GM19324 (cell line): ENCODE measurements around the gene SLC25A24.
"Not testable (repeated sequence)": the region's sequence is repeated elsewhere in the genome, so short reads cannot be mapped to it uniquely, and the experiment has no call there.

Source experiments
- ATAC-seq: cut with Tn5 transposase; IDR thresholded peaks from one replicate; pipeline ENCODE4 v1.9.1; 2021; ENCODE audit warnings: mild to moderate bottlenecking, moderate library complexity; ENCODE audit not compliant: unreplicated experiment, low FRiP score

The SLC25A24 gene

DNA sequence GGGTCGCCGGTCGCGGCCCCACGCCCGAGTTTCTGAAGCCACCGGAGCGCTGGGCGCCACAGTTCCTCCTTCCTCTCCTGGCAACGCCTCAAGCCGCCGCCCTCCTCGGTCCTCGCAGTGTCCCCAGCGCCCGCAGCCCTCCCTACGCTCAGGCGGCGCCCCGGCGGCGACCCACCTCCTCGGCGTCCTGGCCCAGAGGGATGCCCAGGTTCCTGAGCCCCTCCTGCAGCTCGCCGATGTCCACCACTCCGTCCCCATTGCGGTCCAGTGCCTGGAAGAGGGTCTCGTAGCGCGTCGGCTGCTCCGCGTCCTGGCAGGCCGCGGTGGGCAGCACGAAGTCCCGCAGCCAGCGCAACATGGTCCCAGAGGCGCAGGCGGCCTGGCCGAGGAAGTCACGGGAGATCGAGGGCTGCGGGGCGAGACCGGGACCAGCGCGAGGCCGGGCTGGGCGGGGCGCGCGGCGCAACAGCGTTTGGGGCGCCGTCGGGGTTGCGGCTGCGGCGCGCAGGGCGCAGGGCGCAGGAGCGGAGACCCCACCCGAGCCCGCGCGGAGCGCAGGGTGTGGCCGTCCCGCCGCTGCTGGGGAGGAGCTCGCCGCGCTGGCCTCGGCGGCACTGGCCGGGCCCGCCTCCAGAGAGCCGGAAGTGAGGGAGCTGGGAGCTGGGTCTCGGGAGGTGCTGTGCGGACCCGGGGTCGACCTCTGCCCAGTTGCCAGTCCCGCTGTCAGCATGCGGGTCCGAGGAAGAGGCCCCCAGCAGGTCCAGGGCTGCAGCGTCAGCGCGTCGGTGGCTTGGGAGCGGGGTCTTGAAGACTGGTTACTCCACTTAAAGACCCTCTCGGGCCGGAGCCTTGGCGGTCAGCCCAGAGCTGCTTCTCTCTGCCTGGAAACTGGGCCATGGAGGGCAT, at the start of gene SLC25A24:
Gene SLC25A24, minus strand, starts transcription at position 563 of the 906 bp plus-strand sequence. Its CDS starts 205 bp downstream, at position 358.
- ATAC-seq: peak; percentile 76

DNA sequence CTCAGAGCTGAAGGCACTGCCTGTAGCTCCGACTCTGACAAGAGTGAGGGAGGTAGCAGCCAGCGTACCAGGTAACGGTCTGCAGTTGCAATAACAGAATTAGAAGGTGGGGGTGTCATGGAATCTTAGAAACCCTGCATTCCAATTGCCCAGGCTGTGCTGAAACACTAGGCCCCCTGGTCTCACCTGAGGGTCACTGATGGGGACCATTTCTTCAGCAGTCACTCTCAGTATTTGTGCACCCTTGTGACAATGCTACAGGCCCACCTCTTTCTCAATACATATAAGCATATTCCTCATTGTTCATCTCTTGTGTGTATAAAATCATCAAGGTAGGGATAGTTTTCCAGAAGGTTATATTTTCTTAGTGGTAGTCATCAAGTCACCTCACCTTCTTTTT, 43.8 kb upstream of the SLC25A24 start, which contains the start of gene NBPF4:
Gene NBPF4, minus strand, starts transcription at position 101 of the 400 bp plus-strand sequence. CDS start 315 bp downstream, outside the sequence.
- ATAC-seq: not testable (repeated sequence)

DNA sequence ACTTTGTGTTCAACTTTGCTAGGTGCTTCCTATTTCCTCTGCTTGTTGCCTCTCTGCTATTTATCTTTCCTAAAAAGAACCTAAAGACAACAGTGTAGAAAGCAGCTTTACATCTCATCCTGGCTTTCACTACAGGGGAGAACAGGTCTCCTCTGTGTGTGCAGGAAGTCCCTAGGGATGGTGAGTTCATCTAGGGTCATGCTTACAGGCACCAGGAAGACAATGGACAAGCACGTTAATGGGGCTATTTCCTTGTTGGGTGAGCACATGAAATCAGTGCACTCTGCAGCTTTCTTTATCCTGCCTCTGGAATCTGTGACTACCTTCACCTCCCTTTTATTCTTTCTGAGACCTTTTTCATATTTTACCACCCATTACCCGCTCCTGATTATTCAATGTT, 39.3 kb upstream of the SLC25A24 start:
- ATAC-seq: not testable (repeated sequence)

DNA sequence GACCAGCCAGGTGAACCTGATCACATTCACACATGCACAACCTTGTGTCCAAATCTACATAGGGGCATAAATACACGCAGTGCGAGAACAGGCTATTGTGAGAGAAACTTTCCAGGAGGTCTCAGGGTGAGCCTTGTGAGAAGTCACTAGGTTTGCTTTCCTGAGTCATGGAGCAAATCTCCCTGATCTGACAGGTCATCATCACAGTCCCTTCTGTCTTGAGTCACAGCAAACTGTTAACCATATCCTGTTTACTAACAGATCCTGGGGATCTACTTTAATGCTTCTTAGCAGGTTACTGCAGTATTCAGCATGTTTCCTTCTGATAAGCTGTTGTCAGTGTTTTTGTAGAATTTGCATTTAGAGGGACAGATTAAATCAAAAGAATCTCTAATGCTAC, 35.2 kb upstream of the SLC25A24 start:
- not testable (repeated sequence) for ATAC-seq

DNA sequence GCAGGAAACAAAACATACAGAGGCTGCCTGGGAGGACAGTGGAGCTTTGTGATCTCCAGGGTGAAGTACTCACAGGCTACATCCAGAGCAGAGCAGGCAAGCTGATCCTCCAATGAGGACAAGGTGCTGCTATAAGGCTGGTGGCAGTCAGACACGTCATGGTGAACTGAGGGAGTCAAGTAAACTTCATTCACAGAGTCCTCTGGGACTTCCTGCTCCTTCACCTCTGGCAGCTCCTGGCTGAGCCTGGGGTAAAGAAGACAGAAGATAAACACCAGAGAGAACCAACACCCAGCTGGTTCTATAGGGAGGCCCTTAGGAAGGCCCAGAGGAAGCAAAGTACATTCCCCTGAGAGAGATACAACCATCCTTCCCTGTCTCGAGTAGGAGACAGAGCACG, 32.0 kb upstream of the SLC25A24 start:
- not testable (repeated sequence) for ATAC-seq

DNA sequence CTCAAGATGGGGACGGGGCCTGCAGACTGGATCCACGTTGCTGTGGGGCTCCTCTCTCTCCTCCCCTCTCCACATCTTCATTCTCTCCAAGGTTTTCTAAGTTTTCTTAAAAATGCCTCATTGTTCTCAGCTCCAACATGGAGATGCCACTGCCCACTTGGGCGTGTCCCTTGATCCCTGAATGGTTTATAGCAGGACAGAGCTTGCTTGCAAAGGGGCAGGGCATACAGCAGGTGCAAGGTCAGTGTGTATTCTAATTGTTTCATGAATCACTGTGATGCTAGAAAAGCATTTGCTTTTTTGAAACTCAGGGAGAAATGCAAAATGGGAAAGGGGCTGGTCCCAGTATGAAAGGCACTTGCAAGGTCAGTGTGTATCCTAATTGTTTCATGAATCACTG, 29.8 kb upstream of the SLC25A24 start:
- not testable (repeated sequence) for ATAC-seq

DNA sequence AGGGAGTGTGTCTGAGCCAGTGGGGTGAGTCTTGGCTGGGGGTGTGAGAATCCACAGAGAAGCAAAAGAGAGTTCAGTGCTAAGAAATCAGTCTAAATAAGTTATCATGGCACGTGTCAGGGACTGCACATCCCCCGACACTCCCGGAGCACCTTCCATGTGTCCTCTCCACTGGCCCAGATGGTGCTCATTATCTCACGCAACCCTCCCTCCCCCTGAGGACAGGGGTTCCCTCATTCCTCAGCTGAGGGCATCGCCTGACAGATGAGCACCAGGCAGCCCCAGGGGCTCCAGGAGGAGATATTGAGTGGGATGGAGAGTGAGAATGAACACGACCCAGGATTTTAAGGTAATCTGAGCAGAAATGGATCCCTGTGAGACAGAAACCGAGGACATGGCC, 27.6 kb upstream of the SLC25A24 start:
- not testable (repeated sequence) for ATAC-seq

DNA sequence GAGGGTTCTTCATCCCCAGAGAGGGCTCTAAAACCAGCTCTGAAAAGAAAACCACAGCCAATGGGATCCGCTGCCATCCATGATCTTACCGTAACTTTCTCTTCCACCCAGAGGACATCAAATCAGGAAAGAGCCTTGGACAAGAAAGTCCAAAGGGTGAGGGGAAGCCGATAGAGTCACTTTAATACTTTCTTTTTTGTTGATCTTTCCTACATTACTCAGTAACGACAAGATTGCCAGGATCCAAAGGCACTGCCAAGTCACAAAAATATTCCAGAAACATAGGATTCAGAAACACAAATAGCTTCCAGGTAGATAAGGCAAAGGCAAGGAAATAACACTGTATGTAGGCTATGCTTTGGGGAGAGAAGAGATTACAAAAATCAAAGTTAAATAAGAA, 26.7 kb upstream of the SLC25A24 start:
- not testable (repeated sequence) for ATAC-seq

DNA sequence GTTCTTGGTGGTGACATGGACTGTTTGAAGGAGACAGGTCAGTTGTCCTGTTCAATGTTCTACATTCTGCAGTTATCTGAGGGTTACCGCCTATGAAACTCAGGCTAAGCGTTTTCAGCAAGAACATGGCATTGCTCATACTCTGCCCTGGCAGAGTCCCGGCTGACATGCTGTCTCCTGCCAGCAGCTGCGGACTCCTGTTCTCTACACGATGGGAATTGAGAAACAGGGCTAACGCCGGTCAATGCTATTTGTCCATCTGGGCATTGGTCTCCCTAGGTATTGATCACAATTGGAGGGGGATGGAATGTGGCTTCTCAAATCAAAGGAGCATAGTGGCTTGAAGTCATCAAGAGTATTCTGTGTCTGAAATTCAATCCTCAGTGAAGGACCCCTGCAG, 23.1 kb upstream of the SLC25A24 start:
- not testable (repeated sequence) for ATAC-seq

DNA sequence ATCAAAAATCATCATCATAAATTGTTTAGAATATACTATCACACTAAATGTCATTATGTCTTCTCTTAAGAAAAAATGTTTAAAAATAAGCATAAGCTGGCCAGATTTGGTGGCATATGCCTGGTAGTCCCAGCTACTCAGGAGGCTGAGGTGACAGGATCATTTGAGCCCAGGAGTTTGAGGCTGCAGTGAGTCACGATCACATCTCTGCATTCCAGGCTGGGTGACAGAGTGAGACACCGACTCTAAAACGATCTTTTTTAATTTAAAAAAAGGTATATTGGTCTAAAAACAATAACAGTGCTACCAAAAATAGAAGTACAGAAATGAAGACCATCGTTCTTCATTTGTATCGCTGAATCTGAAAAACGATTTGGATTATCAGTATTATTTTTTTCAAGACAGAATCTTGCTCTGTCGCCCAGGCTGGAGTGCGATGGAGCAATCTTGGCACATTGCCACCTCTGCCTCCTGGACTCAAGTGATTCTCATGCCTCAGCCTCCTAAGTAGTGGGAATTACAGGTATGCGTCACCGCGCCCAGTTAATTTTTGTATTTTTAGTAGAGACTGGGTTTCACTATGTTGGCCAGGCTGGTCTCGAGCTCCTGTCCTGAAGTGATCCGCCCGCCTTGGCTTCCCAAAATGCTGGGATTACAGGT, 17.5 kb upstream of the SLC25A24 start:
- ATAC-seq: not testable (repeated sequence)

DNA sequence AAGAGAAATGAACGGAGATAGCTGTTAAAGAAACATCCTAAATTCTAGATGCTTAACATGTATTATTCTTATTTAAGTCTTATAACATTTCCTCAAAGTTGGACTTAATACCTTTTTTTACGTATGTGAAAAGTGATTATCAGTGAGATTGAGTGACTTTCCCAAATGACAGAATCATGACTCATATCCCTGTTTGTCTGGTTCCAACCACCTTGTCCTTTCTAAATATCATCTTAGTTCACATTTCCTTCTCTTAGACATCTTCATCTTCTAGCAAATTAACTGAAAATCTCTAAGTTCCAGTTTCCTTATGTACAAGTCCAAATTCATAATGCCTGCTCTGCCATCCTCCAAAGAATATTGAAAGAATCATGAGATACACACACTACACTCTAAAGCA, 16.9 kb upstream of the SLC25A24 start:
- not testable (repeated sequence) for ATAC-seq

DNA sequence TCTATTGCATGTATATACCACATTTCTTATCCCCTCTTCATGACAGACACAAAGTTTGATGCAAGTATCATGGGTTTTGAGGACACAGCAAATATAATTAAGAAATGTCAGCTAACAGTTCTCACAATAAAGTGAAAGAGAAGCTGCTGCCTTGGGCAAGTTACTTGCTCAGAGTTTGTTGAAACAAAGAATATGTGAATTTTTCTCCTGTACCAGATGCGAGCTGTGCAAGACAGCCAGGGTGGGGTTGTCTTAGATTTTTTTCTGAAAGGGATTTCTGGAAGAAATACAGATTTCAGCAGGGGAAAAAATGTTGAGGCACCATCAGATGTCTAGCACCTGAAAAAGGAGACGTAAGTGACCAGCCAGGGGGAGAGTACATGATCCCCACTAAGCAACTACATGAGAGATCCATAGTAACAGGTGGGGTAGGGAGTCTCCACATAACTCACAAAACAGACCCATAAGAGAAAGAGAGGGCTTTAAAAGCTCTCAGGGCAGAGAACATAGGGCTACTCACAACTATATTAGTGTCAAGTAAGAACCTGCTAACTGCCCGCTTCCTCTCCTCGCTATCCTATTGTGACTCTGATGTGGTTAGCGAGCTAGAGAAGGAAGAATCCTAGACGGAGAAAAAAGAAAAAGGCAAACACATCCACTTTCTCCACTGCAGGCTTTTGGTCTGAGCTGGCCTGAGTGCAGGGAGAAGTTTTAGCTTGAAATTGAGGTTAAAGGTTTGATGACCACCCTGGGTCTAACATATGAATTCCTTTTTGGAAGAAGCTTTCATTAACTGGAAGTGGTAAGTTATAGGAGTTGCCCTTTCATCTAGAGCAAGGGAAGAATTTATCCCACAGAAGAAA, 16.1 kb upstream of the SLC25A24 start:
- not testable (repeated sequence) for ATAC-seq

DNA sequence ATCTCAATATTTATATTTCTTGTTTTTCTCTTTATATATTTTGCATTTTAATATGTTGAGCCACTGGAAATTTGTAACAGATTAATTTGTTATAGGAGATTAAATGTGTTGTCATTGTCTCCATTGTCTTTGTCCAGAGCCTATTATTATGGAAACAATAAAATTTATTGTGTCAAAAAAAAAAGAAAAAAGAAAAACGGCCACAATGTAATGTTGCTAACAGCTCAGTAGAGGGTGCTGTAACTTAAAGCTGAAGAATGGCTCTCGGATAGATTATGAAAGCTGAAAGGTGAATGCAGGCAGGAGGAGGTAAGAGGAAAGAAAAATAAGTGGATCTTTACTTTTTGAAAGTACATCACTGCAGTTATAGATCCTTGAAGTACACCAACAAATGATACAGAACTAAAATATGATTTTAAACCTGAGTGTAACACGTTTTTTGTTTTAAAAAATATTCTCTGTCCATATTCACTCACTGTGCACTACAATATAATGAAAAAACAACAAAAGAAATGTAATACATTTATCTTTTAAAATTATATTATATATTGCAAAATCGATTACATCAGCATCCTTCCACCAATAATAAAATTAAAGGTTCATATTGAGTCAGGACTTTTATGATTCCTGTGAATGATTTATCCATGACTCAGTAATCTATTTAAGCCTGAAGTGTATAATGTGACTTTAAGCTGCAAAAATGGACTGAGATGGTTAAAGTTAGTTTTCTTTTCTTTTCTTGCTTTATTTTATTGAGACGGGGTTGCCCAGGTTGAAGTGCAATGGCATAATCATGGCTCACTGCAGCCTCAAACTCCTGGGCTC, 14.7 kb upstream of the SLC25A24 start:
- ATAC-seq: peak; percentile 48

DNA sequence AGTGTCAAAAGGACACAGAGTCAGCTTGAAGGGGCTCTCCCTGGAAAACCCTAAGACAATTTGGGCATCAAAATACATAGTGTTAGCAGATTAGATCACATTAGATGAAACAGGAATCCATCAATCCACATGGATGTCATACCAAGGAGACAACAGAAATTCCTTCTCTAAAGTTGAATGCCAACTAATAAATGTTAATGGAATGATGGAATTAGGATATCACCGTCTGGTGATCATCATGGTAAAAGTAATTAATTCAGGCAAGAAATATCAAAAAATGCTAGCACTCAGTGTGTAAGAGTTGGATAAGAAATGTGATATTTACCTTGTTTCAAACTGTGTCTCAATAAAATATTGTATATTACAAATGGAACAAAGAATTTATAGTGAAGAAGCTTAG, 10.9 kb upstream of the SLC25A24 start:
- no peak for ATAC-seq

DNA sequence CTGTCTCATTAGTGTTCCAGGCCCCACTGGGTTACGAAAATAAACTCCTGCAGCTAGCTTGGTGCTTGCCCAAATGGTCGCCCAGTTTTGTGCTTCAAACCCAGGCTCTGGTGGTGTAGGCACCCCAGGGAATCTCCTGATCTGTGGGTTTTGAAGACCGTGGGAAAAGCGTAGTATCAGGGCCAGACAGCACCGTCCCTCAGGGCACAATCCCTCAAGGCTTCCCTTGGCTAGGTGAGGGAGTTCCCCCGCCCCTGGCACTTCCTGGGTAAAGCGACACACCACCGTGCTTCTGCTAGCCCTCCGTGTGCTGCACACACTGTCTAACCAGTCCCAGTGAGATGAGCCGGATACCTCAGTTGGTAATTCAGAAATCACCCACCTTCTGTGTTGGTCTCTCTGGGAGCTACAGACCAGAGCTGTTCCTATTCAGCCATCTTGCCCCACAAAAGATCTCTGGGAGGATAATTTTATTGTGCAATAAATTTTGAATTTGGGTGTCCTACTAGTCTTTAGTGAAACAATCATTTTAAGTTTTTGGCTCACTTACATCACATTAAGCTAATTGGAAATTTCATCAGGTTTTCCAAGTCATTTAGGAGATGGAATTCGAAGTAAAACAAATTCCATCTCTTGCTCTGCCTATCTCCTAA, 9.4 kb upstream of the SLC25A24 start:
- no peak for ATAC-seq

DNA sequence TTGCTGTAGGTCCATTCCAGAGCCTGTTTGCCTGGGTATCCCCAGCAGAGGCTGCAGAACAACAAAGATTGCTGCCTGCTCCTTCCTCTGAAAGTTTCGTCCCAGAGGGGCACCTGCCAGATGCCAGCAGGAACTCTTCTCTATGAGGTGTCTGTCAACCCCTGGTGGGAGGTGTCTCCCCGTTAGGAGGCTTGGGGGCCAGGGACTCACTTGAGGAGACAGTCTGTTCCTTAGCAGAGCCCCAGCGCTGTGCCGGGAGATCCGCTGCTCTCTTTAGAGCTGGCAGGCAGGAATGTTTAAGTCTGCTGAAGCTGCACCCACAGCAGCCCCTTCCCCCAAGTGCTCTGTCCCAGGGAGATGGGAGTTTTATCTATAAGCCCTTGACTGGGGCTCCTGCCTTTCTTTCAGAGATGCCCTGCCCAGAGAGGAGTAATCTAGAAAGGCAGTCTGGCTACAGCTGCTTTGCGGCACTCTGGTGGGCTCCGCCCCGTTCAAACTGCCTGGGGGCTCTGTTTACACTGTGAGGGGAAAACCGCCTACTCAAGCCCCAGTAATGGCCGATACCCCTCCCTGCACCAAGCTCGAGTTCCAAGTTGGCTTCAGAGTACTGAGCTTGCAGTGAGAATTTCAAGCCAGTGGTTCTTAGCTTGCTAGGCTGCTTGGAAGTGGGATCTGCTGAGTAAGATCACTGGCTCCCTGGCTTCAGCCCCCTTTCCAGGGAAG, 8.7 kb upstream of the SLC25A24 start:
- no peak for ATAC-seq

DNA sequence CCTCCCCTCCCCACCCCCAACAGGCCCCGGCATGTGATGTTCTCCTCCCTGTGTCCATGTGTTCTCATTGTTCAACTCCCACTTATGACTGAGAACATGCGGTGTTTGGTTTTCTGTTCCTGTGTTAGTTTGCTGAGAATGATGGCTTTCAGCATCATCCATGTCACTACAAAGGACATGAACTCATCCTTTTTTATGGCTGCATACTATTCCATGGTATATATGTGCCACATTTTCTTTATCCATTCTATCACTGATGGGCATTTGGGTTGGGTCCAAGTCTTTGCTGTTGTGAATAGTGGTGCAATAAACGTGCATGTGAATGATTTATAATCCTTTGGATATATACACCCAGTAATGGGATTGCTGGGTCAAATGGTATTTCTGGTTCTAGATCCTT, 3.4 kb upstream of the SLC25A24 start:
- ATAC-seq: not testable (repeated sequence)

DNA sequence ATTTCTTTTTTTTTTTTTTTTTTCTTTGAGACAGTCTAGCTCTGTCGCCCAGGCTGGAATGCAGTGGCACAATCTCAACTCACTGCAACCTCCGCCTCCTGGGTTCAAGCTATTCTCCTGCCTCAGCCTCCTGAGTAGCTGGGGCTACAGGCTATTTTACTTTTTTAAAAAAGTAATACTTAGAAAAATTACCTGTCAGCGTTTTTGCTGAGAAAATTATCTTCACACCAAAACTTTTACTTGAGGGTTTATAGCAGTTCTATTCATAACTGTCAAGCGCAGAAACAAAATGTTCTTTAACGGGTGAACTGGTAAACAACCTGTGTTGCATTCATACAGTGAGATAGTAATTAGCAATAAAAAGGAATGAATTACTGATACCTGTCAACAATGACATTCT, 1.5 kb upstream of the SLC25A24 start:
- no peak for ATAC-seq

DNA sequence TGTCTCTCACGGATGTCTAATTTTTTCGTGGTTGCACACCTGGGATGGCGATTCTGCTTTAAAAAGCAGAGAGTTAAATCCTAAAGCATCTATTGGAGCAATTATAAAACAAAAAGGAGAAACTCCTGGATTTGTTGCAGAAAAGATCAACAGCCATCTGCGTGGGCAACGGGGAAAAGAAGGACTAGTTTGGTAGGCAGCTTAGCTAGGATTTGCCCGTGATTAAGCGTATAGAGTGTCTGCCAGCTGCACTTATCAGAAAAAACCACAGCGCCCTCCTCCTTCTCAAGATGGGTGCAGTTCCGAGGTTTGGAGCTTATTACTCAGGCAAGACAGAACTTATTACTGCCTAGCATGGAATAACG, 526 bp upstream of the SLC25A24 start:
- no peak for ATAC-seq
